WERI-Rb-1 (cell line): ENCODE results near the gene CNBD2.
"Not testable (repeated sequence)": the region's sequence is repeated elsewhere in the genome, so short reads cannot be mapped to it uniquely, and the experiment has no call there.

Source experiments
- DNase-seq: peaks from one replicate; pipeline ENCODE4 v3.0.0-alpha.2; 2020
- H3K27ac ChIP-seq: fragments of 250-450 bp; sonication (Bioruptor Pico); 2 replicates; pipeline ENCODE4 v1.5.1; 2020; ENCODE audit warnings: mild to moderate bottlenecking, moderate library complexity
- H3K27me3 ChIP-seq: fragments of 250-450 bp; sonication (Bioruptor Pico); 2 replicates; pipeline ENCODE4 v1.5.1; 2021; ENCODE audit warnings: mild to moderate bottlenecking, low read depth, moderate library complexity; ENCODE audit not compliant: insufficient read depth, severe bottlenecking
- H3K36me3 ChIP-seq: fragments of 250-450 bp; sonication (Bioruptor Pico); 2 replicates; pipeline ENCODE4 v1.5.1; 2020; ENCODE audit warnings: mild to moderate bottlenecking, moderate library complexity
- H3K4me3 ChIP-seq: 2 replicates; pipeline ENCODE4 v1.5.1; 2011; ENCODE audit warnings: low read depth, mild to moderate bottlenecking, control low read depth, low read length
- H3K9me3 ChIP-seq: fragments of 250-450 bp; sonication (Bioruptor Pico); 2 replicates; pipeline ENCODE4 v1.5.1; 2021; ENCODE audit warnings: mild to moderate bottlenecking, moderate library complexity; ENCODE audit not compliant: severe bottlenecking
- CTCF ChIP-seq: IDR thresholded peaks from 2 replicates; pipeline ENCODE4 v1.5.1; 2011; ENCODE audit warnings: low read depth, mild to moderate bottlenecking, control low read depth, inconsistent platforms, low read length

CNBD2 gene

DNA sequence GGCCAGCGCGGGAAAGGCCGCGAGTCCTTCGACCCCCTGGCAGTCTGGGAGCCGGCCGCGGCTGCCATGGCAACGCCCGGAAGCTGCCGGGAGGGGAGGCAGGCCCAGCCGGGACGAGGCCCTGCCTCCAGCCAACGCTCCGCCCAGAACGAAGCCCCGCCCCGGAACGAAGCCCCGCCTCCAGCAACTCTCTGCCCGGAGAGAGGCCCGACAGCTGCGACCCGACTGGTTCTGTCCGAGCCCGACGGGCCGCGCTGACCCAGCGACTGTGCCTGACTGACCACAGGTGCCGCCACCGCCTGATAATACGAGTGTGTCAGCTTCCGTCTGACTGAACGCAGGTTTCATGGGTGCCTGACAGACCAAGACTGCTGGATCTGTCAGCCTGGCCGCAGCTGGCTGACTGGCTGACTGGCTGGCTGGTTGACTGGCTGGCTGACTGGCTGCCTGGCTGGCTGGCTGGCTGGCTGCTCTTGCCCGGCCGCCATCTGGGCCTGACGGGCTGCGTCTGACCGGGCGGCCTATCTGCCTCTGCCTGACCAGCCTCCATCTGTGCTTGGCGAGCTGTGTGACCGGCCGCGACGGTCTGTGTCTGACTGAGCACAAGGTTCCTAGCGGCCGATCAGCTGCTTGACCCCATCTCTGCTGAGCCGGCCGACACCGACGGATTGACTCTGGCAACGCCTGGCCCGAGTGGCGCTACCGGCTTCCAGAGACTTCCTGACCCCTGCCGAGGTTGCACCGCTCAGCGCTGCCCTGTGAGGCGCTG lies 96.5 kb downstream of the CNBD2 start:
- Histone ChIP-seq H3K4me3 (no peak overlapping the region), H3K36me3 (no peaks in the 10 kb centered on the region), H3K27ac (no peak overlapping the region), H3K9me3 (no peaks in the 10 kb centered on the region), H3K27me3 (no peaks in the 10 kb centered on the region)
- no peak for TF ChIP-seq CTCF
- no peak for DNase-seq

GRCh38 chr20:36065427-36065998 lies 97.1 kb downstream of the CNBD2 start:
- Histone ChIP-seq H3K9me3 (no peaks in the 10 kb centered on the region), H3K27ac (no peak overlapping the region), H3K27me3 (no peaks in the 10 kb centered on the region), H3K36me3 (no peaks in the 10 kb centered on the region), H3K4me3 (no peak overlapping the region)
- no peak for DNase-seq
- no peak for TF ChIP-seq CTCF

DNA sequence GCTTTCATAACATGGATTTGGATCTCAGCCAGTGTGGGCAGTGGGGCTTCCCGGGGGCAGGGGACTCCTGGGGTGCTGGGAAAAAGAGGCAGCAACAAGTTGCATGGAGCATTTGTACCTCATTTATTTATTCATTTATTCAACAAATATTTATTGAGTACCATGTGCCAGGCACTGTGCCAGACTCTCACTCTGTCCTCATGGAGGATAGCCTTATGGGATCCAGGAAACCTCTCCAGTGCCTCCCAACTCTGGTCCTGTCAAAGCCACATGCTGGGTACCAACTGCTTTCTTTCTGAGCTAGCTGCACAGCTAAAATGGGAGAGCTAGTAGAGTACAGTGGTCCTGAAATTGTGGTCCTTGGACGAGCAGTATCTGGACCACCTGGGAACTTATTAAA lies 98.4 kb downstream of the CNBD2 start:
- no peaks in the 10 kb centered on the region for H3K27me3 ChIP-seq
- no peak for TF ChIP-seq CTCF
- DNase-seq = no peak
- H3K36me3 ChIP-seq = no peaks in the 10 kb centered on the region
- no peak overlapping the region for H3K27ac ChIP-seq
- no peak overlapping the region for H3K4me3 ChIP-seq
- no peaks in the 10 kb centered on the region for H3K9me3 ChIP-seq

- DNase-seq, H3K27ac ChIP-seq: not testable (repeated sequence)
These were observed 100.1 kb downstream of the CNBD2 start for GRCh38 chr20:36068526-36068925.

GRCh38 chr20:36070451-36070850 lies 102.1 kb downstream of the CNBD2 start:
- Histone ChIP-seq H3K9me3 (no peaks in the 10 kb centered on the region), H3K27ac (no peak overlapping the region), H3K4me3 (no peak overlapping the region), H3K27me3 (no peaks in the 10 kb centered on the region), H3K36me3 (no peaks in the 10 kb centered on the region)
- no peak for DNase-seq
- no peak for TF ChIP-seq CTCF

More at GRCh38 chr20:36068526-36068925, 100.1 kb downstream of the CNBD2 start:
- H3K27me3 ChIP-seq, H3K9me3 ChIP-seq, H3K36me3 ChIP-seq, H3K4me3 ChIP-seq: not testable (repeated sequence)

GRCh38 chr20:36071848-36072247 lies 103.5 kb downstream of the CNBD2 start:
- Histone ChIP-seq H3K36me3 (no peaks in the 10 kb centered on the region), H3K27ac (no peak overlapping the region), H3K4me3 (no peak overlapping the region), H3K27me3 (no peaks in the 10 kb centered on the region), H3K9me3 (no peaks in the 10 kb centered on the region)
- no peak for DNase-seq
- TF ChIP-seq CTCF = no peak
